HEK293 (cell line): ENCODE measurements around the gene CAGE1.

Experiments
- CTCF ChIA-PET: fragments of 350-600 bp; formaldehyde crosslinking; extraction: SDS; loops from one replicate; lab custom pipeline; 2021; ENCODE audit warnings: antibody characterized with exemption; lab: Yijun Ruan, JAX
- POLR2A ChIA-PET: fragments of 300-600 bp; formaldehyde crosslinking; extraction: SDS; loops from one replicate; lab custom pipeline; 2020; ENCODE audit warnings: antibody characterized with exemption, inconsistent platforms; lab: Yijun Ruan, JAX
- H3K27ac ChIP-seq: fragments of 200-500 bp; sonication (Bioruptor generic); 2 replicates; pipeline ENCODE4 v1.5.1; 2014; ENCODE audit warnings: low read depth, low read length, control low read depth, inconsistent platforms; ENCODE audit errors: extremely low read depth
- H3K36me3 ChIP-seq, 2 experiments: fragments of 200-500 bp in 1 of 2; sonication (Bioruptor generic) in 1 of 2; 1 replicate in 1 of 2; 2 replicates in 1 of 2; pipeline ENCODE4 v1.5.1; 2014 to 2017; ENCODE audit warnings: inconsistent platforms in 2 of 2, low read length in 2 of 2; ENCODE audit not compliant: control insufficient read depth in 2 of 2, insufficient read depth in 1 of 2
- H3K4me1 ChIP-seq: fragments of 200-500 bp; sonication (Bioruptor generic); 2 replicates; pipeline ENCODE4 v1.5.1; 2014; ENCODE audit warnings: mild to moderate bottlenecking, low read length, inconsistent platforms; ENCODE audit not compliant: control insufficient read depth, insufficient read depth
- H3K4me3 ChIP-seq: 2 replicates; pipeline ENCODE4 v1.5.1; 2011; ENCODE audit warnings: low read depth, mild to moderate bottlenecking, control low read depth, low read length, moderate library complexity
- H3K9me3 ChIP-seq: fragments of 200-500 bp; sonication (Bioruptor generic); 2 replicates; pipeline ENCODE4 v1.5.1; 2014; ENCODE audit warnings: low read depth, low read length, inconsistent platforms; ENCODE audit not compliant: control insufficient read depth, insufficient read depth
- HOXD13 ChIP-seq: sonication (generic); formaldehyde crosslinking; IDR thresholded peaks from 2 replicates; pipeline ENCODE4 v1.8.0; 2022; ENCODE audit warnings: missing genetic modification reagents, borderline replicate concordance
- KLF9 ChIP-seq: fragments of 450-650 bp; formaldehyde crosslinking; IDR thresholded peaks from 2 replicates; pipeline ENCODE4 v1.5.1; 2016; ENCODE audit warnings: missing biosample characterization, missing genetic modification characterization, low read depth
- RBAK ChIP-seq: fragments of 450-650 bp; formaldehyde crosslinking; IDR thresholded peaks from 2 replicates; pipeline ENCODE4 v1.5.1; 2016; ENCODE audit warnings: missing biosample characterization, missing genetic modification characterization
- ZBTB21 ChIP-seq: fragments of 450-650 bp; formaldehyde crosslinking; IDR thresholded peaks from 2 replicates; pipeline ENCODE4 v1.5.1; 2017; ENCODE audit warnings: missing biosample characterization, missing genetic modification characterization
- ZEB2 ChIP-seq: fragments of 450-650 bp; formaldehyde crosslinking; IDR thresholded peaks from 2 replicates; pipeline ENCODE4 v1.5.1; 2016; ENCODE audit warnings: missing biosample characterization, missing genetic modification characterization
- ZNF16 ChIP-seq: fragments of 450-650 bp; formaldehyde crosslinking; IDR thresholded peaks from 2 replicates; pipeline ENCODE4 v1.5.1; 2016; ENCODE audit warnings: low read depth, missing biosample characterization, missing genetic modification characterization
- ZNF248 ChIP-seq: fragments of 450-650 bp; formaldehyde crosslinking; IDR thresholded peaks from 2 replicates; pipeline ENCODE4 v1.5.1; 2017; ENCODE audit warnings: missing biosample characterization, missing genetic modification characterization
- ZNF391 ChIP-seq: fragments of 450-650 bp; formaldehyde crosslinking; IDR thresholded peaks from 2 replicates; pipeline ENCODE4 v1.5.1; 2016; ENCODE audit warnings: low read depth, missing biosample characterization, missing genetic modification characterization, borderline replicate concordance
- ZNF433 ChIP-seq: fragments of 450-650 bp; formaldehyde crosslinking; IDR thresholded peaks from 2 replicates; pipeline ENCODE4 v1.5.1; 2016; ENCODE audit warnings: missing biosample characterization, missing genetic modification characterization, low read depth
- ZNF514 ChIP-seq: fragments of 450-650 bp; formaldehyde crosslinking; IDR thresholded peaks from 2 replicates; pipeline ENCODE4 v1.5.1; 2016; ENCODE audit warnings: missing biosample characterization, missing genetic modification characterization
- ZNF621 ChIP-seq: fragments of 450-650 bp; formaldehyde crosslinking; IDR thresholded peaks from 2 replicates; pipeline ENCODE4 v1.5.1; 2017; ENCODE audit warnings: missing biosample characterization, missing genetic modification characterization
- ZNF660 ChIP-seq: fragments of 450-650 bp; IDR thresholded peaks from 2 replicates; pipeline ENCODE4 v1.5.1; 2018; ENCODE audit warnings: missing biosample characterization, mild to moderate bottlenecking, missing genetic modification characterization
- TF ChIP-seq, protein P1 (sequence below): fragments of 450-650 bp; formaldehyde crosslinking; IDR thresholded peaks from 2 replicates; pipeline ENCODE4 v1.5.1; 2016; ENCODE audit warnings: missing biosample characterization, missing genetic modification characterization
- TF ChIP-seq, protein P2 (sequence below): fragments of 450-650 bp; formaldehyde crosslinking; IDR thresholded peaks from 2 replicates; pipeline ENCODE4 v1.5.0; 2017; ENCODE audit warnings: missing biosample characterization, missing genetic modification characterization, borderline replicate concordance
- TF ChIP-seq, protein P3 (sequence below): fragments of 450-650 bp; IDR thresholded peaks from 2 replicates; pipeline ENCODE4 v1.5.1; 2018; ENCODE audit warnings: missing biosample characterization, mild to moderate bottlenecking, missing genetic modification characterization
- TF ChIP-seq, protein P4 (sequence below): fragments of 450-650 bp; formaldehyde crosslinking; IDR thresholded peaks from 2 replicates; pipeline ENCODE4 v1.5.1; 2016; ENCODE audit warnings: missing biosample characterization, missing genetic modification characterization
- TF ChIP-seq, protein P5 (sequence below): fragments of 450-650 bp; formaldehyde crosslinking; IDR thresholded peaks from 2 replicates; pipeline ENCODE4 v1.5.1; 2016; ENCODE audit warnings: missing biosample characterization, missing genetic modification characterization, low read depth

CAGE1 gene

DNA sequence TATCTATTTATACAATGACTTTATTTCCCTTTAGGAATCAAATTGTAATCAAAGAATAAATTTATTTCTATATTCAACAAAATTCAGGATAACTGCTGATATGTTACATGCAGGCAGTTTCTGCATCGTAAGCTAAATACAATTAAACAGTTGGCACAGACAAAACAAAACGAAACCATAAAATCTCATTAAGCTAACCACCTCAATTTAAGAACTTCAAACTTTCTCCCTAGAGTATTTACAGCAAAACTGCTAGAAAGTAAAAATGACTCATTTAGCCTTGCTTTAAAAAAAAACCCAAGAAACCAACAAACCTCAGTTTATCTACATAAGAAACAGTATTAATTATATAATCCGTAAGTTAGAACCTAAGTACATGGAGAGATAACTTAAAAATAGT lies 93.6 kb downstream of the CAGE1 start:
- ChIA-PET POLR2A (interaction anchor here (0.7 kb wide), 1 partner anchor 691 kb away, joined by 3 read pairs; no protein-coding TSS in a partner anchor), CTCF (interaction anchor here (0.6 to 2.8 kb wide), 2 partner anchors 20 to 915 kb away, joined by 3 to 11 read pairs; no protein-coding TSS in a partner anchor)
- no peaks in the 10 kb centered on the region for H3K9me3 ChIP-seq
- no peaks in the 10 kb centered on the region for H3K4me1 ChIP-seq
- no peak overlapping the region for H3K4me3 ChIP-seq
- H3K27ac ChIP-seq: no peak overlapping the region
- H3K36me3 ChIP-seq: peaks cover 83 to 92% of the 10 kb centered on the region in 2 experiments
- TF ChIP-seq ZNF621 (no peak), ZNF433 (tag by site-specific recombination) (no peak), ZNF514 (tag by site-specific recombination) (no peak), RBAK (no peak), ZEB2 (tag by site-specific recombination) (no peak), HOXD13 (CRISPR knock-in tag) (no peak), ZNF391 (tag by site-specific recombination) (no peak), ZNF16 (tag by site-specific recombination) (no peak), KLF9 (tag by site-specific recombination) (no peak), ZNF248 (tag by site-specific recombination) (no peak), ZNF660 (tag by site-specific recombination) (no peak), ZBTB21 (tag by site-specific recombination) (no peak)
- TF ChIP-seq, protein P1, sequence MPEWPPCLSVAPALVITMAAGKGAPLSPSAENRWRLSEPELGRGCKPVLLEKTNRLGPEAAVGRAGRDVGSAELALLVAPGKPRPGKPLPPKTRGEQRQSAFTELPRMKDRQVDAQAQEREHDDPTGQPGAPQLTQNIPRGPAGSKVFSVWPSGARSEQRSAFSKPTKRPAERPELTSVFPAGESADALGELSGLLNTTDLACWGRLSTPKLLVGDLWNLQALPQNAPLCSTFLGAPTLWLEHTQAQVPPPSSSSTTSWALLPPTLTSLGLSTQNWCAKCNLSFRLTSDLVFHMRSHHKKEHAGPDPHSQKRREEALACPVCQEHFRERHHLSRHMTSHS (tag by site-specific recombination): no peak
- TF ChIP-seq, protein P2, sequence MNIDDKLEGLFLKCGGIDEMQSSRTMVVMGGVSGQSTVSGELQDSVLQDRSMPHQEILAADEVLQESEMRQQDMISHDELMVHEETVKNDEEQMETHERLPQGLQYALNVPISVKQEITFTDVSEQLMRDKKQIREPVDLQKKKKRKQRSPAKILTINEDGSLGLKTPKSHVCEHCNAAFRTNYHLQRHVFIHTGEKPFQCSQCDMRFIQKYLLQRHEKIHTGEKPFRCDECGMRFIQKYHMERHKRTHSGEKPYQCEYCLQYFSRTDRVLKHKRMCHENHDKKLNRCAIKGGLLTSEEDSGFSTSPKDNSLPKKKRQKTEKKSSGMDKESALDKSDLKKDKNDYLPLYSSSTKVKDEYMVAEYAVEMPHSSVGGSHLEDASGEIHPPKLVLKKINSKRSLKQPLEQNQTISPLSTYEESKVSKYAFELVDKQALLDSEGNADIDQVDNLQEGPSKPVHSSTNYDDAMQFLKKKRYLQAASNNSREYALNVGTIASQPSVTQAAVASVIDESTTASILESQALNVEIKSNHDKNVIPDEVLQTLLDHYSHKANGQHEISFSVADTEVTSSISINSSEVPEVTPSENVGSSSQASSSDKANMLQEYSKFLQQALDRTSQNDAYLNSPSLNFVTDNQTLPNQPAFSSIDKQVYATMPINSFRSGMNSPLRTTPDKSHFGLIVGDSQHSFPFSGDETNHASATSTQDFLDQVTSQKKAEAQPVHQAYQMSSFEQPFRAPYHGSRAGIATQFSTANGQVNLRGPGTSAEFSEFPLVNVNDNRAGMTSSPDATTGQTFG (tag by site-specific recombination): no peak
- TF ChIP-seq, protein P3, sequence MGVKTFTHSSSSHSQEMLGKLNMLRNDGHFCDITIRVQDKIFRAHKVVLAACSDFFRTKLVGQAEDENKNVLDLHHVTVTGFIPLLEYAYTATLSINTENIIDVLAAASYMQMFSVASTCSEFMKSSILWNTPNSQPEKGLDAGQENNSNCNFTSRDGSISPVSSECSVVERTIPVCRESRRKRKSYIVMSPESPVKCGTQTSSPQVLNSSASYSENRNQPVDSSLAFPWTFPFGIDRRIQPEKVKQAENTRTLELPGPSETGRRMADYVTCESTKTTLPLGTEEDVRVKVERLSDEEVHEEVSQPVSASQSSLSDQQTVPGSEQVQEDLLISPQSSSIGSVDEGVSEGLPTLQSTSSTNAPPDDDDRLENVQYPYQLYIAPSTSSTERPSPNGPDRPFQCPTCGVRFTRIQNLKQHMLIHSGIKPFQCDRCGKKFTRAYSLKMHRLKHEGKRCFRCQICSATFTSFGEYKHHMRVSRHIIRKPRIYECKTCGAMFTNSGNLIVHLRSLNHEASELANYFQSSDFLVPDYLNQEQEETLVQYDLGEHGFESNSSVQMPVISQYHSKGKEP (tag by site-specific recombination): no peak
- TF ChIP-seq, protein P4, sequence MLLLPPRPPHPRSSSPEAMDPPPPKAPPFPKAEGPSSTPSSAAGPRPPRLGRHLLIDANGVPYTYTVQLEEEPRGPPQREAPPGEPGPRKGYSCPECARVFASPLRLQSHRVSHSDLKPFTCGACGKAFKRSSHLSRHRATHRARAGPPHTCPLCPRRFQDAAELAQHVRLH (tag by site-specific recombination): no peak
- TF ChIP-seq, protein P5, sequence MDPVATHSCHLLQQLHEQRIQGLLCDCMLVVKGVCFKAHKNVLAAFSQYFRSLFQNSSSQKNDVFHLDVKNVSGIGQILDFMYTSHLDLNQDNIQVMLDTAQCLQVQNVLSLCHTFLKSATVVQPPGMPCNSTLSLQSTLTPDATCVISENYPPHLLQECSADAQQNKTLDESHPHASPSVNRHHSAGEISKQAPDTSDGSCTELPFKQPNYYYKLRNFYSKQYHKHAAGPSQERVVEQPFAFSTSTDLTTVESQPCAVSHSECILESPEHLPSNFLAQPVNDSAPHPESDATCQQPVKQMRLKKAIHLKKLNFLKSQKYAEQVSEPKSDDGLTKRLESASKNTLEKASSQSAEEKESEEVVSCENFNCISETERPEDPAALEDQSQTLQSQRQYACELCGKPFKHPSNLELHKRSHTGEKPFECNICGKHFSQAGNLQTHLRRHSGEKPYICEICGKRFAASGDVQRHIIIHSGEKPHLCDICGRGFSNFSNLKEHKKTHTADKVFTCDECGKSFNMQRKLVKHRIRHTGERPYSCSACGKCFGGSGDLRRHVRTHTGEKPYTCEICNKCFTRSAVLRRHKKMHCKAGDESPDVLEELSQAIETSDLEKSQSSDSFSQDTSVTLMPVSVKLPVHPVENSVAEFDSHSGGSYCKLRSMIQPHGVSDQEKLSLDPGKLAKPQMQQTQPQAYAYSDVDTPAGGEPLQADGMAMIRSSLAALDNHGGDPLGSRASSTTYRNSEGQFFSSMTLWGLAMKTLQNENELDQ (tag by site-specific recombination): no peak
